Sigmoid colon (tissue), 7 donors: Measurements from ENCODE around the gene TCF3. TPM values are rescaled to one million over a fixed set of nuclear protein-coding genes. Genes with fewer than 3 reads are reported as not detected.
A peak's percentile ranks its signal among the peaks of the same experiment; 100 is the strongest.

Source experiments
- DNase-seq: peaks from one replicate; pipeline ENCODE4 v3.0.0-alpha.2; 2019
- H3K27ac ChIP-seq, 4 donors: fragments of 200-600 bp; sonication (generic); one replicate each; pipeline ENCODE4 v1.5.1; 2016 to 2019; ENCODE audit warnings: mild to moderate bottlenecking in 1 of 4
- H3K27me3 ChIP-seq, 3 donors: fragments of 200-600 bp; sonication (generic); one replicate each; pipeline ENCODE4 v1.5.1; 2019; ENCODE audit warnings: mild to moderate bottlenecking in 1 of 3
- H3K36me3 ChIP-seq, 4 donors: fragments of 200-600 bp; sonication (generic); one replicate each; pipeline ENCODE4 v1.5.1; 2016 to 2019
- H3K4me1 ChIP-seq, 4 donors: fragments of 200-600 bp; sonication (generic); one replicate each; pipeline ENCODE4 v1.5.1; 2017 to 2019
- H3K4me3 ChIP-seq, 4 donors: fragments of 200-600 bp; sonication (generic); one replicate each; pipeline ENCODE4 v1.5.1; 2017 to 2019; ENCODE audit warnings: mild to moderate bottlenecking in 2 of 4, moderate library complexity in 1 of 4
- H3K9me3 ChIP-seq, 4 donors: fragments of 200-600 bp in 3 of 4; sonication (generic) in 3 of 4; one replicate each; pipeline versions ENCODE4 v1.5.1 to v1.6.1; 2013 to 2019
- EP300 ChIP-seq, 4 donors: sonication (generic); formaldehyde crosslinking; IDR thresholded peaks; one replicate each; pipeline ENCODE4 v1.6.1; 2017; ENCODE audit warnings: antibody characterized with exemption in 4 of 4
- POLR2A ChIP-seq, 2 donors: fragments of 450-650 bp; IDR thresholded peaks; one replicate each; pipeline ENCODE4 v1.6.1; 2016; ENCODE audit warnings: antibody characterized with exemption in 2 of 2, mild to moderate bottlenecking in 2 of 2, moderate library complexity in 2 of 2
- POLR2AphosphoS5 ChIP-seq, 4 donors: sonication (generic); formaldehyde crosslinking; IDR thresholded peaks; one replicate each; pipeline ENCODE4 v1.6.1; 2017; ENCODE audit warnings: antibody characterized with exemption in 4 of 4
- WGBS, 2 donors: extraction: QIAGEN DNeasy Blood & Tissue Kit; methylation state at CpG; one replicate each; pipeline ENCODE4 v1.1.7; 2013; 5-methylcytosine and 5-hydroxymethylcytosine counted together
- intact Hi-C: fragments of 100-400 bp; cut with DNase I; formaldehyde crosslinking; loops from one replicate; pipeline ENCODE4 v1.15.1; 2023
- polyA plus RNA-seq, 3 donors: library from polyadenylated mRNA; stranded (reverse); fragments of 200-250 nt; gene quantifications; one replicate each; pipeline ENCODE4 v1.2.3, GENCODE V29; 2013
- total RNA-seq, 4 donors: library from RNA; depleted of rRNA; stranded (reverse); fragments of >200 nt; gene quantifications; one replicate each; pipeline ENCODE4 v1.1.0, GENCODE V29; 2016
- TF ChIP-seq, protein P1 (sequence below), 4 experiments: fragments of 450-650 bp in 3 of 4; fragments of 200-600 bp in 1 of 4; IDR thresholded peaks; one replicate each; pipeline ENCODE4 v1.5.1; 2016 to 2019; ENCODE audit warnings: antibody characterized with exemption in 4 of 4, mild to moderate bottlenecking in 3 of 4, moderate library complexity in 2 of 4
- donor health status: healthy with polysubstance abuse.
- donor health status: Bipolar disorder and iron deficiency.
- donor health status: healthy.

The TCF3 gene
- total and polyA plus RNA-seq, 7 donors, result 18.6 to 66.9 (median 30.8) TPM

DNA sequence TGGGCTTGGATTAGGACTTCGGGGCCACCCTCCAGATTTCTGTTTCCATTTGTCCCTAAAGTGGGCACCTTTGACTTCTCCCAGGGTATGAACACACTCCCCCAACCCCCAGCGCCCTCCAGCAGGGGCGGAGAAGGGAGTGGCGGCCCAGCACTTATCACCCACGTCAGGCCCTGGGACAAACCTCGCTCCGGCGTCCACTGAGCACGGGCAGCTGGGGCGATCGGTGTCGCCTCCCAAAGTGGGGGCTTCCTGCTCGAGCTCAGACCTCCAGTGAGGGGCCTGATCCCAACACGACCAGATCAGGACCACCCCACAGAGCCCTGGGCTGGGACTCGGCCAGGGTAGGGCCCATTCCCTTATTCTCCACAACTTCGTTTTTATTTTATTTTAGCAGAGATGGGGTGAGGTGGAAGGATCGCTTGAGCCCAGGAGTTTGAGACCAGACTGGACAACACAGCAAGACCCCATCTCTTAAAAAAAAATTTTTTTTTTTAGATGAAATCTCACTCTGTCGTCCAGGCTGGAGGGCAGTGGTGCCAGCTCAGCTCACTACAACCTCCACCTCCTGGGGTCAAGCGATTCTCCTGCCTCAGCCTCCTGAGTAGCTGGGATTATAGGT is 3.7 kb upstream of the TCF3 start:
- H3K4me1 ChIP-seq, result peaks cover 0 to 10% (median 5%) of the 10 kb centered on the region in 4 donors
- TF ChIP-seq EP300 (IDR thresholded peaks at IDR 0.05) (no peak), POLR2A (IDR thresholded peaks at IDR 0.05) (no peak), POLR2AphosphoS5 (IDR thresholded peaks at IDR 0.05) (no peak)
- TF ChIP-seq, protein P1, sequence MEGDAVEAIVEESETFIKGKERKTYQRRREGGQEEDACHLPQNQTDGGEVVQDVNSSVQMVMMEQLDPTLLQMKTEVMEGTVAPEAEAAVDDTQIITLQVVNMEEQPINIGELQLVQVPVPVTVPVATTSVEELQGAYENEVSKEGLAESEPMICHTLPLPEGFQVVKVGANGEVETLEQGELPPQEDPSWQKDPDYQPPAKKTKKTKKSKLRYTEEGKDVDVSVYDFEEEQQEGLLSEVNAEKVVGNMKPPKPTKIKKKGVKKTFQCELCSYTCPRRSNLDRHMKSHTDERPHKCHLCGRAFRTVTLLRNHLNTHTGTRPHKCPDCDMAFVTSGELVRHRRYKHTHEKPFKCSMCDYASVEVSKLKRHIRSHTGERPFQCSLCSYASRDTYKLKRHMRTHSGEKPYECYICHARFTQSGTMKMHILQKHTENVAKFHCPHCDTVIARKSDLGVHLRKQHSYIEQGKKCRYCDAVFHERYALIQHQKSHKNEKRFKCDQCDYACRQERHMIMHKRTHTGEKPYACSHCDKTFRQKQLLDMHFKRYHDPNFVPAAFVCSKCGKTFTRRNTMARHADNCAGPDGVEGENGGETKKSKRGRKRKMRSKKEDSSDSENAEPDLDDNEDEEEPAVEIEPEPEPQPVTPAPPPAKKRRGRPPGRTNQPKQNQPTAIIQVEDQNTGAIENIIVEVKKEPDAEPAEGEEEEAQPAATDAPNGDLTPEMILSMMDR (IDR thresholded peaks at IDR 0.05), result no peak
- peaks cover 0 to 6% (median 0%) of the 10 kb centered on the region in 3 donors for H3K27me3 ChIP-seq
- H3K36me3 ChIP-seq, result no peaks in the 10 kb centered on the region
- 85 to 87% methylated on average over 19 of the region's 19 CpGs for WGBS, 2 donors
- no peak for DNase-seq
- intact Hi-C loops, result no loop called here
- no peak overlapping the region for H3K4me3 ChIP-seq
- H3K27ac ChIP-seq, result no peak overlapping the region
- H3K9me3 ChIP-seq, result no peaks in the 10 kb centered on the region

DNA sequence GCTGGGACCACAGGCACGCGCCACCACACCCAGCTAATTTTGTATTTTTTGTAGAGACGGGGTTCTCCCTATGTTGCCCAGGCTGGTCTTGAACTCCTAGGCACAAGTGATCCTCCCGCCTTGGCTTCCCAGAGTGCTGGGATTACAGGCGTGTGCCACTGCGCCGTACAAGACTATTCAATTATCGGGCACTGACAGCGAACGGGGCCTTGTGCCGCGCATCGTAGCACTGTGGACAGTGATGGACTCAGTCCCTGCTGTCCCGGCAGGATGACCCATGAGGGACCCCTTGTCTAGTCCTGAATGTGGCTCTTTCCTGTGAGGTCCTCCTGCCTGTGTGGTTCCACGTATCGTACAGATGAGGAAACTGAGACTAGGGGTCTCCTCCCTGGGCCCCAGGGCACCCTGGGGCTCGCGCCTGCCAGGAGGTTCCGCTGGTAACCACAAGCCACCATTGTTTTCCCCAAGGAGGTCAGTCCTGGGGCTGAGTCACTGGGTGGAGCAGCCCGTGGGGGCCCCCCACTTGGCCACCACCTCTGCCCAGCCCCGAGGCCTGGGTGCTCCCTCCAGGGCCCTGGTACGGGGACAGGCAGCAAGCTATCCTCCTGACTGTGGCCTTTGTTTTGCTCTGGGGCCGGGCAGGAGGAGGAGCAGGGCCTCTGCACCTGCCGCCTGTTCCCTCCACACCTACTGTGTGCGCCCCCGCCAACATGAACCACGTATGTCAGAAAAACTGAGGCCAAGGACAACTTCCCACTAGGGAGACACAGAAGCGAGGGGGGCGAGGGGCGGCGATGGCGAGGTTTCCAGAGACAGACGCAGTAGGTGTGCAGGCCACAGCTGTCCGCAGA is 2.9 kb upstream of the TCF3 start:
- intact Hi-C loops, result no loop called here
- H3K4me1 ChIP-seq, result peaks cover 0 to 17% (median 12%) of the 10 kb centered on the region in 4 donors
- no peak for DNase-seq
- no peaks in the 10 kb centered on the region for H3K9me3 ChIP-seq
- no peaks in the 10 kb centered on the region for H3K36me3 ChIP-seq
- H3K27me3 ChIP-seq, result peaks cover 0 to 6% (median 0%) of the 10 kb centered on the region in 3 donors
- no peak overlapping the region for H3K4me3 ChIP-seq
- WGBS, 2 donors, result 86% methylated on average over 34 of the region's 34 CpGs
- no peak overlapping the region for H3K27ac ChIP-seq
- TF ChIP-seq, protein P1 (IDR thresholded peaks at IDR 0.05), result no peak
- no peak for TF ChIP-seq POLR2AphosphoS5 (IDR thresholded peaks at IDR 0.05)
- no peak for TF ChIP-seq POLR2A (IDR thresholded peaks at IDR 0.05)
- TF ChIP-seq EP300 (IDR thresholded peaks at IDR 0.05), result no peak

DNA sequence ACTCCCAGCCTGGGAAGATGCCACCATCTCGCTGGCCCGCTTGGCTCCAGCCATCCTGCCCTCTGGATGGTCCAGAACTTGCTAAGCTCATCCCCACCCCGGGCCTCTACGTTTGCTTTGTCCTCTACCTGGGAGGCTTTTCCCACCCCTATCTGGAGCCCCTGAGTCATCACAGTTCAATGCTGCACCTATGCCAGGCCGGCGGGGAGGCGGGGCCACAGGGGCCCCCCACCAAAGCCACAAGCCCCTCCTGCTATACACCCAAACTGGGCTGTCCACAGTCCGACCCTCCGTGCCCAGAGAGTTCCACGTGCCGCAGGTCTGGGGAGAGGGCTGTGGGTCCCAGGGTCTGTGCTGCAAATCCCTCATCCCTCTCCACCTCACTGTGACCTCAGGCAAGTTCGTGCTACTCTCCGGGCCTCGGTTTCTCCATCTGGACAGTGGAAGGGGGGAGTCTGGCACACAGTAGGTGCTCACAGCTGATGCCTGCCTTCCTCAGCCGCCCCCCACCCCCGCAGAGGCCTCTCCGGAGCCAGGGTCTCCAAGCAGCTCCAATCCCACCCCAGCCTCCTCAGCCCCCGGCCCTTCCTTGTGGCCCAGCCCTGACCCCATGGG is 1.9 kb upstream of the TCF3 start:
- Histone ChIP-seq H3K4me3 (no peak overlapping the region), H3K4me1 (peaks cover 0 to 24% (median 17%) of the 10 kb centered on the region in 4 donors), H3K27me3 (peaks cover 0 to 6% (median 0%) of the 10 kb centered on the region in 3 donors), H3K9me3 (no peaks in the 10 kb centered on the region), H3K27ac (no peak overlapping the region), H3K36me3 (no peaks in the 10 kb centered on the region)
- intact Hi-C loops, result no loop called here
- TF ChIP-seq, protein P1 (IDR thresholded peaks at IDR 0.05), result no peak
- TF ChIP-seq EP300 (IDR thresholded peaks at IDR 0.05) (no peak), POLR2AphosphoS5 (IDR thresholded peaks at IDR 0.05) (no peak), POLR2A (IDR thresholded peaks at IDR 0.05) (no peak)
- no peak for DNase-seq
- 81 to 84% methylated on average over 18 of the region's 18 CpGs for WGBS, 2 donors

DNA sequence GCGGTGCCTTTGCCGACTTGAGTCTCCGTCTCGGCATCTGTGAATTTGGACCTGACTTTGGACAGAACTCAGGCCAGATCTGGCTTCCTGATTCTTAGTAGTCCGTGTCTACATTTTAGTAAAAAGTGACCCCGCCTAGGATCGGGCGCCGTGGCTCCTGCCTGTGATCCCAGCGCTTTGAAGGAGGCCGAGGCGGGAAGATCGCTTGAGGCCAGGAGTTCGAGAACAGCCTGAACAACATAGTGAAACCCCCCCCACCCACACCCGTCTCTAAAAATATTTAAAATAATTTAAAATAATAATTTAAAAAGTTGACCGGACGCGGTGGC is 849 bp upstream of the TCF3 start:
- TF ChIP-seq POLR2AphosphoS5 (IDR thresholded peaks at IDR 0.05) (no peak), EP300 (IDR thresholded peaks at IDR 0.05) (no peak), POLR2A (IDR thresholded peaks at IDR 0.05) (no peak)
- TF ChIP-seq, protein P1 (IDR thresholded peaks at IDR 0.05), result no peak
- Histone ChIP-seq H3K4me3 (peak overlapping the region; percentile 36 to 98 (median 83)), H3K27me3 (peaks cover 0 to 6% (median 0%) of the 10 kb centered on the region in 3 donors), H3K36me3 (peaks cover 0 to 6% (median 0%) of the 10 kb centered on the region in 4 donors), H3K9me3 (no peaks in the 10 kb centered on the region), H3K4me1 (peaks cover 0 to 24% (median 17%) of the 10 kb centered on the region in 4 donors), H3K27ac (peak overlapping the region; percentile 97 to 99 (median 99))
- WGBS, 2 donors, result 21 to 29% methylated on average over 18 of the region's 18 CpGs
- no peak for DNase-seq
- intact Hi-C loops, result no loop called here
